ENCODE measurements around the gene CD6. TPM values are rescaled to one million over a fixed set of nuclear protein-coding genes. Genes with fewer than 3 reads are reported as not detected.

The CD6 gene
- total and polyA plus RNA-seq, 3 donors from 2014 or later = 0.87 to 3.1 (median 1.6) TPM

- H3K4me1 ChIP-seq = peaks cover 15% of the 10 kb centered on the region
- no peaks in the 10 kb centered on the region for H3K27me3 ChIP-seq
- H3K27ac ChIP-seq = no peak overlapping the region
- H3K36me3 ChIP-seq (ENCODE audit: low read depth, missing control alignments) = no peaks in the 10 kb centered on the region
- 93 to 94% methylated on average over 7 to 8 of the region's 8 CpGs for WGBS, 2 donors
- no peaks in the 10 kb centered on the region for H3K9me3 ChIP-seq
- TF ChIP-seq POLR2A (IDR thresholded peaks at IDR 0.05) = no peak
- no peak for TF ChIP-seq CTCF (IDR thresholded peaks at IDR 0.05)
- H3K4me3 ChIP-seq = no peak overlapping the region
- DNase-seq = no peak
- intact Hi-C loops (cut with DNase I; ENCODE audit: low total_unique reads) = no loop called here
Measured at GRCh38 chr11:60927061-60927592, 44.4 kb upstream of the CD6 start.

GRCh38 chr11:60927600-60927999, 43.9 kb upstream of the CD6 start:
- peaks cover 15% of the 10 kb centered on the region for H3K4me1 ChIP-seq
- DNase-seq = no peak
- intact Hi-C loops (cut with DNase I; ENCODE audit: low total_unique reads) = no loop called here
- WGBS, 2 donors = 86 to 91% methylated on average over 12 to 16 of the region's 16 CpGs
- H3K27ac ChIP-seq = no peak overlapping the region
- no peaks in the 10 kb centered on the region for H3K27me3 ChIP-seq
- no peaks in the 10 kb centered on the region for H3K9me3 ChIP-seq
- H3K36me3 ChIP-seq (ENCODE audit: low read depth, missing control alignments) = no peaks in the 10 kb centered on the region
- no peak overlapping the region for H3K4me3 ChIP-seq
- TF ChIP-seq POLR2A (IDR thresholded peaks at IDR 0.05) = no peak
- no peak for TF ChIP-seq CTCF (IDR thresholded peaks at IDR 0.05)

- no peaks in the 10 kb centered on the region for H3K36me3 ChIP-seq (ENCODE audit: low read depth, missing control alignments)
- intact Hi-C loops (cut with DNase I; ENCODE audit: low total_unique reads) = no loop called here
- no peaks in the 10 kb centered on the region for H3K27me3 ChIP-seq
Measured at GRCh38 chr11:60928563-60929001, 42.9 kb upstream of the CD6 start.

GRCh38 chr11:60929764-60930163, 41.7 kb upstream of the CD6 start:
- peaks cover 7% of the 10 kb centered on the region for H3K4me1 ChIP-seq

More at GRCh38 chr11:60928563-60929001, 42.9 kb upstream of the CD6 start:
- H3K9me3 ChIP-seq = no peaks in the 10 kb centered on the region
- no peak overlapping the region for H3K27ac ChIP-seq
- H3K4me1 ChIP-seq = peaks cover 15% of the 10 kb centered on the region
- no peak for DNase-seq
- no peak overlapping the region for H3K4me3 ChIP-seq
- 89 to 93% methylated on average over 12 to 20 of the region's 20 CpGs for WGBS, 2 donors
- TF ChIP-seq CTCF (IDR thresholded peaks at IDR 0.05) (no peak), POLR2A (IDR thresholded peaks at IDR 0.05) (no peak)

More at GRCh38 chr11:60929764-60930163, 41.7 kb upstream of the CD6 start:
- 87 to 89% methylated on average over 4 of the region's 4 CpGs for WGBS, 2 donors
- Histone ChIP-seq H3K27me3 (no peaks in the 10 kb centered on the region), H3K9me3 (no peaks in the 10 kb centered on the region), H3K36me3 (ENCODE audit: low read depth, missing control alignments) (no peaks in the 10 kb centered on the region), H3K4me3 (no peak overlapping the region), H3K27ac (no peak overlapping the region)
- intact Hi-C loops (cut with DNase I; ENCODE audit: low total_unique reads) = no loop called here
- no peak for TF ChIP-seq POLR2A (IDR thresholded peaks at IDR 0.05)
- no peak for TF ChIP-seq CTCF (IDR thresholded peaks at IDR 0.05)
- DNase-seq = no peak
